Transverse colon (tissue), 4 donors: Measurements from ENCODE around the gene DNAJC6. TPM values are rescaled to one million over a fixed set of nuclear protein-coding genes. Genes with fewer than 3 reads are reported as not detected.
A peak's percentile ranks its signal among the peaks of the same experiment; 100 is the strongest.

Experiments used
- DNase-seq: peaks from one replicate; pipeline ENCODE4 v3.0.0-alpha.2; 2019
- H3K27ac ChIP-seq, 4 donors: fragments of 200-600 bp; sonication (generic); 2 replicates each; pipeline ENCODE4 v1.5.1; 2016 to 2018; ENCODE audit warnings: inconsistent platforms in 4 of 4
- H3K27me3 ChIP-seq: fragments of 200-600 bp; sonication (generic); 2 replicates; pipeline ENCODE4 v1.5.1; 2017; ENCODE audit warnings: inconsistent platforms
- H3K36me3 ChIP-seq, 4 donors: fragments of 200-600 bp; sonication (generic); 2 replicates each; pipeline ENCODE4 v1.5.1; 2017 to 2019; ENCODE audit warnings: inconsistent platforms in 4 of 4
- H3K4me1 ChIP-seq, 4 donors: fragments of 200-600 bp; sonication (generic); 2 replicates each; pipeline ENCODE4 v1.5.1; 2017 to 2020; ENCODE audit warnings: inconsistent platforms in 4 of 4
- H3K4me3 ChIP-seq, 4 donors: fragments of 200-600 bp; sonication (generic); 1 replicate in 1 of 4; 2 replicates in 3 of 4; pipeline versions ENCODE4 v1.5.1 to v1.6.1; 2017 to 2019; ENCODE audit warnings: inconsistent platforms in 4 of 4
- H3K9me3 ChIP-seq, 2 donors: fragments of 200-600 bp; sonication (generic); 2 replicates each; pipeline ENCODE4 v1.5.1; 2017 to 2019; ENCODE audit warnings: inconsistent platforms in 2 of 2
- EP300 ChIP-seq: sonication (generic); formaldehyde crosslinking; IDR thresholded peaks from one replicate; pipeline ENCODE4 v1.6.1; 2017; ENCODE audit warnings: antibody characterized with exemption, low read depth
- POLR2A ChIP-seq: fragments of 450-650 bp; IDR thresholded peaks from one replicate; pipeline ENCODE4 v1.6.1; 2016; ENCODE audit warnings: antibody characterized with exemption, mild to moderate bottlenecking, moderate library complexity
- POLR2AphosphoS5 ChIP-seq, 3 donors: sonication (generic); formaldehyde crosslinking; IDR thresholded peaks; one replicate each; pipeline ENCODE4 v1.6.1; 2016; ENCODE audit warnings: antibody characterized with exemption in 3 of 3
- WGBS, 2 donors: methylation state at CpG; one replicate each; pipeline ENCODE4 v1.1.5; 2018; ENCODE audit warnings: low coverage in 1 of 2; 5-methylcytosine and 5-hydroxymethylcytosine counted together
- in situ Hi-C, 4 donors: fragments of 200-750 bp; cut with MboI; loops; one replicate each; pipeline versions ENCODE4 v1.15.0 to v1.15.1; 2017; ENCODE audit warnings: low sequenced_read_pairs in 3 of 4, low pct_ligation_motif_present in 1 of 4, low pct_unique_long_range_greater_than_20kb in 1 of 4
- intact Hi-C: fragments of 100-400 bp; cut with DNase I; formaldehyde crosslinking; loops from one replicate; pipeline ENCODE4 v1.15.1; 2023; ENCODE audit warnings: low total_unique reads
- small RNA-seq, 4 donors: library from RNA; depleted of rRNA; stranded (forward); fragments of <200 nt; gene quantifications; one replicate each; pipeline ENCODE3, GENCODE V24; 2016
- total RNA-seq, 4 donors: library from RNA; depleted of rRNA; stranded (reverse); fragments of >200 nt; gene quantifications; one replicate each; pipeline ENCODE4 v1.1.0, GENCODE V29; 2016
- TF ChIP-seq, protein P1 (sequence below), 5 experiments: fragments of 200-600 bp in 3 of 5; fragments of 450-650 bp in 2 of 5; sonication (generic) in 3 of 5; IDR thresholded peaks; 1 replicate in 2 of 5; 2 replicates in 3 of 5; pipeline ENCODE4 v1.5.1; 2016 to 2017; ENCODE audit warnings: antibody characterized with exemption in 5 of 5, inconsistent platforms in 3 of 5, mild to moderate bottlenecking in 2 of 5, moderate library complexity in 1 of 5

The DNAJC6 gene
- total RNA-seq, 4 donors from 2014 or later, result 0.40 to 2.7 (median 1.7) TPM

DNA sequence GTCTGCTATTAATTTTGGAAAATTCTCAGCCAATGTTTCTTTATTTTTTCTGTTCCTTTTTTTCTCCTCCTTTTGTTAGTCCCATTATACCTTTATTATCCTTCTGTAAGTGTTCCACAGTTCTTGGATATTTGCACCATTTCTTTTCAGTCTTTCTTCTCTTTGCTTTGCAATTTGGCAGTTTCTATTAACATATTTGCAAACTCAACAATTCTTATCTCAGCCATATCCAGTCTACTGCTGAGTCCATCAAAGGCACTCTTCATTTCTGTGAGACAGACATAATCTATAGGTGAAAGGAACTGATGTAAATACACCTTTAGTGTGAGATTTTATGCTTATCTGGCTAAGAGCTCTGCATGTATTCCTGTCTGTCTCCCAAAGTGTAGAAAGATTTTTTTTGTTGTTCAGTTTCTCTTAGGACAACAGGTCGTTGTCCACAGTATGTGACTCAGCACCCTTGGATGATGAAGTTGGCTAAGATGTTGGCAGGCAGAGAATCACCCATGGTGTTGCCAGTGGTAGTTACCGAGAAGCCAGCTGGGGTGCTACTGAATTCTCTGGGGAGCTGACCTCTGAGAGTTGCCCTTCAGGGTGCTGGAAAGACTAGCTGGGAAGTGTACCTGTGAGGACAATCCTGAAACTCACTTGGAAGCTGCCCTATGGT, 149.5 kb downstream of the DNAJC6 start:
- H3K4me1 ChIP-seq, result no peaks in the 10 kb centered on the region
- no peak overlapping the region for H3K27ac ChIP-seq
- no peaks in the 10 kb centered on the region for H3K9me3 ChIP-seq
- H3K36me3 ChIP-seq, result no peaks in the 10 kb centered on the region
- DNase-seq, result no peak
- in situ Hi-C loops (no loop called here), intact Hi-C loops (no loop called here)
- H3K4me3 ChIP-seq, result no peak overlapping the region
- no peaks in the 10 kb centered on the region for H3K27me3 ChIP-seq
- TF ChIP-seq, protein P1, sequence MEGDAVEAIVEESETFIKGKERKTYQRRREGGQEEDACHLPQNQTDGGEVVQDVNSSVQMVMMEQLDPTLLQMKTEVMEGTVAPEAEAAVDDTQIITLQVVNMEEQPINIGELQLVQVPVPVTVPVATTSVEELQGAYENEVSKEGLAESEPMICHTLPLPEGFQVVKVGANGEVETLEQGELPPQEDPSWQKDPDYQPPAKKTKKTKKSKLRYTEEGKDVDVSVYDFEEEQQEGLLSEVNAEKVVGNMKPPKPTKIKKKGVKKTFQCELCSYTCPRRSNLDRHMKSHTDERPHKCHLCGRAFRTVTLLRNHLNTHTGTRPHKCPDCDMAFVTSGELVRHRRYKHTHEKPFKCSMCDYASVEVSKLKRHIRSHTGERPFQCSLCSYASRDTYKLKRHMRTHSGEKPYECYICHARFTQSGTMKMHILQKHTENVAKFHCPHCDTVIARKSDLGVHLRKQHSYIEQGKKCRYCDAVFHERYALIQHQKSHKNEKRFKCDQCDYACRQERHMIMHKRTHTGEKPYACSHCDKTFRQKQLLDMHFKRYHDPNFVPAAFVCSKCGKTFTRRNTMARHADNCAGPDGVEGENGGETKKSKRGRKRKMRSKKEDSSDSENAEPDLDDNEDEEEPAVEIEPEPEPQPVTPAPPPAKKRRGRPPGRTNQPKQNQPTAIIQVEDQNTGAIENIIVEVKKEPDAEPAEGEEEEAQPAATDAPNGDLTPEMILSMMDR (IDR thresholded peaks at IDR 0.05), result no peak
- TF ChIP-seq EP300 (no peak), POLR2AphosphoS5 (IDR thresholded peaks at IDR 0.05) (no peak), POLR2A (no peak)
- 71% methylated on average over 2 of the region's 2 CpGs; no CpG with 5 or more reads in 1 of the 2 donors for WGBS, 2 donors

DNA sequence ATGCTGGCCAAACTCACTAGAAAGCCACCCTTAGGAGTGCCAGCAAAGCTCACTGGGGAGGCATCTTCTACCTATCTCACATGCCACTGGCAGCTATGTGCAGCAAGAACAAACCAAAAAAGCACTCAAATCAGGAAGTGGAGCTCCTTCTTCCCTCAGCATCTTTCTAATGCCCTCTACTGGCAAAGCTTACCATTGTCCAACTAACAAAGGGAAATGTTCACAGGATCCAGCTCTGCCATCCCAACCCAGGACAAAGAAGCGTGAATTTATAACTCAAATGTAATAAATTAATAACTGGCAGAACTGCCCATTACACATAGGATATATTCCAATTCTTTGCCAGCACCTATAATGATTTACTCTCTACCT, 150.0 kb downstream of the DNAJC6 start:
- no peak for TF ChIP-seq POLR2A
- TF ChIP-seq, protein P1 (IDR thresholded peaks at IDR 0.05), result peak in 3 of 5 experiments; percentile 21 to 27 (median 23)
- in situ Hi-C loops, result no loop called here
- H3K27me3 ChIP-seq, result no peaks in the 10 kb centered on the region
- H3K36me3 ChIP-seq, result no peaks in the 10 kb centered on the region
- intact Hi-C loops, result no loop called here
- H3K4me1 ChIP-seq, result no peaks in the 10 kb centered on the region
- 45 to 86% methylated on average over 1 of the region's 1 CpG for WGBS, 2 donors
- no peaks in the 10 kb centered on the region for H3K9me3 ChIP-seq
- DNase-seq, result no peak
- H3K4me3 ChIP-seq, result no peak overlapping the region
- H3K27ac ChIP-seq, result no peak overlapping the region

Small RNA genes within 50 kb of the gene (small RNA-seq; reads per million reads assigned to genes)
- gene COX6CP13, result 0 reads per million in 4 donors
- gene RNU2-15P, result 0 to 0.18 (median 0) reads per million in 4 donors

Other genes with a start within 250 kb of the DNAJC6 start
- 10 to 100 TPM; 12.0 to 42.8 (median 36.1) TPM for gene AK4, start 161.3 kb upstream of the DNAJC6 start, total RNA-seq
- gene LEPR, start 111.1 kb downstream of the DNAJC6 start, total RNA-seq, result 1 to 10 TPM in 2 of 4 donors, under 1 TPM in 2; 0.37 to 8.4 (median 1.5) TPM
- 10 to 100 TPM; 14.1 to 69.4 (median 36.6) TPM for gene LEPROT, start 111.1 kb downstream of the DNAJC6 start, total RNA-seq